OCI-LY1 (cell line): Measurements from ENCODE around the gene SPECC1L.

Source experiments
- CTCF ChIP-seq: fragments of 200-600 bp; sonication (generic), shearing (Covaris generic); IDR thresholded peaks from 2 replicates; pipeline ENCODE4 v1.5.1; 2017; ENCODE audit warnings: mild to moderate bottlenecking, antibody characterized with exemption, low read length, moderate library complexity, mixed read lengths
- EZH2 ChIP-seq: fragments of 200-600 bp; sonication (generic), shearing (Covaris generic); IDR thresholded peaks from 2 replicates; pipeline ENCODE4 v1.8.0; 2017; ENCODE audit warnings: borderline replicate concordance, mixed run types, mild to moderate bottlenecking, antibody characterized with exemption, low read length, moderate library complexity, mixed read lengths

GRCh38 chr22:24465566-24465965, 194.9 kb downstream of the SPECC1L start:
- TF ChIP-seq CTCF = no peak
- TF ChIP-seq EZH2 = no peak
